GM12865 (cell line): ENCODE measurements around the gene EPGN.

Experiments
- DNase-seq: peaks from one replicate; pipeline ENCODE4 v3.0.0; 2010; ENCODE audit warnings: low read depth
- H3K4me3 ChIP-seq: 2 replicates; pipeline ENCODE4 v1.5.1; 2011; ENCODE audit warnings: mild to moderate bottlenecking, low read depth, low read length, control low read depth
- TF ChIP-seq, protein P1 (sequence below): IDR thresholded peaks from 2 replicates; pipeline ENCODE4 v1.5.1; 2011; ENCODE audit warnings: low read length, control low read depth, low read depth, inconsistent platforms; ENCODE audit not compliant: insufficient read depth; ENCODE audit errors: missing control alignments

EPGN gene

DNA sequence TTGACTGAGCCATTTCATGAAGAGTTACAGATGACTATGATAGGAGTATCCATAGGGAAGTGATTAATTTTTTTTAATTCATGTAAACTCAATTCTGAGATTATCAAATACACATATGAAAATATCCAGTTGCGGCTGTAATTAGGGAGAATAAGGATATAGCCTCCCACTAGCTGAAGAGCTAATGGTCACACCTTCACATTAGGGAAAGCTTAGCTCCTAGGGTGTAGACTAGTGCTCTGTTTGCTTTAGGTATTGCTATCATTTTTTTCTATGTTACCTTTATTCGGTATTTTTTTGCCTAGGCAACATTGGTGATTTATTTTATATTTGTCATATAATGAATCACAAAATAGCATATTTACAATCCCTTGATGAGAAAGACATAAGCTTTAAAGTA, 39.6 kb upstream of the EPGN start:
- TF ChIP-seq, protein P1, sequence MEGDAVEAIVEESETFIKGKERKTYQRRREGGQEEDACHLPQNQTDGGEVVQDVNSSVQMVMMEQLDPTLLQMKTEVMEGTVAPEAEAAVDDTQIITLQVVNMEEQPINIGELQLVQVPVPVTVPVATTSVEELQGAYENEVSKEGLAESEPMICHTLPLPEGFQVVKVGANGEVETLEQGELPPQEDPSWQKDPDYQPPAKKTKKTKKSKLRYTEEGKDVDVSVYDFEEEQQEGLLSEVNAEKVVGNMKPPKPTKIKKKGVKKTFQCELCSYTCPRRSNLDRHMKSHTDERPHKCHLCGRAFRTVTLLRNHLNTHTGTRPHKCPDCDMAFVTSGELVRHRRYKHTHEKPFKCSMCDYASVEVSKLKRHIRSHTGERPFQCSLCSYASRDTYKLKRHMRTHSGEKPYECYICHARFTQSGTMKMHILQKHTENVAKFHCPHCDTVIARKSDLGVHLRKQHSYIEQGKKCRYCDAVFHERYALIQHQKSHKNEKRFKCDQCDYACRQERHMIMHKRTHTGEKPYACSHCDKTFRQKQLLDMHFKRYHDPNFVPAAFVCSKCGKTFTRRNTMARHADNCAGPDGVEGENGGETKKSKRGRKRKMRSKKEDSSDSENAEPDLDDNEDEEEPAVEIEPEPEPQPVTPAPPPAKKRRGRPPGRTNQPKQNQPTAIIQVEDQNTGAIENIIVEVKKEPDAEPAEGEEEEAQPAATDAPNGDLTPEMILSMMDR: no peak
- no peak overlapping the region for H3K4me3 ChIP-seq
- no peak for DNase-seq

DNA sequence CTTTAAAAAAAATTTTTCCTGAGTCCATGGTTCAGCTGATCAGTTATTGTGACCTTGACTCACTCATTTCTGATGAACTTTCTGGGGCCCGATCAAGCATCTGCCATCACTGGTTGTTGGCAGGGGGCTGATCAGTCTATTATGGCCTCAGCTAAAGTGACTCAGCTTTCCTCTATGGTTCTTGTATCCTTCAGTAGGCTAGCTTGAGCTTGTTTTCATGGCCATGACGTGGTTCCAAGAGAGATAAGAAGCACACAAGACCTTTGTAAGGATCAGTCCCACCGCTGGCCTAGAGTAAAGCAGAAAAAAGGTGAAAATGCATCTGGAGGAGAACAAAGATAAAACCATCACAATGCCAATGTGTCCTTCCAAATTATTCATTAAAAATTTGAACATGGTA, 29.8 kb upstream of the EPGN start:
- H3K4me3 ChIP-seq: no peak overlapping the region
- TF ChIP-seq, protein P1: no peak
- DNase-seq: no peak

DNA sequence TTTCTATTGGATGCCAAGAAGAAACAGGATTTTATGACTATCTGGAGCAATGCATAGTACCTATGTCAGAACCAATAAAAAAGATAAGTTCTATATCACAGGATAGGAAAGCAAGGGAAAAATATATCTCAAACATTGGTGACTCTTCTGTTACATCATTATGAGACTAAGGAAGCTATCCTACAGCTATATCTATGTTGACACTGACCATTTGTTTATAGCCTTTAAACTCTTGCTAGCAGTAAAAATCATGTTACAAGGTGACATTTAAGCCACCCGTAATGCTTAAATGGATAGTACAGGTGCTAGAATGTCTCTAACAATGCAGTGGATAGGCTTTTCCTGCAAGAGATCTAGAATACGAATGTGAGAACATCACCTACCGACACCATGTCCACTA, 28.6 kb upstream of the EPGN start:
- TF ChIP-seq, protein P1: no peak
- no peak overlapping the region for H3K4me3 ChIP-seq
- no peak for DNase-seq

DNA sequence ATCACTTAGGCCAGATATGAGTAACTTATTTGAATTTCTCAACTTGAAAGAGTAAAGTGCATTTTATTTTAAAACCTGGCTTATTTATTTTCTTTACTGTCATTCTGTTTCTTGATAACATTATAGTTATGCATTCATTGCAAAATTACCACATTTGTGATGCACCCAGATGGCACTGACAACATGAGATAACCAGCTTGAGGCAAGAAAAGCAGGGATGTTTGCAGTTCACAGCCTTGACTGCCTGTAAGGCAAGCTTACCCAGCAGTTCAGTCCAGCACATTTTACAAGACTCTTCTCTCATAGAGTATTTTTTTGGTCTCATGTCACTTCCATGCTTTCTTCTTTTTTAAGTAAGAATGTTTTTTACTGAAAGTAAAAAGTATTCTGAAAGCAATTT, 25.3 kb upstream of the EPGN start:
- TF ChIP-seq, protein P1: no peak
- H3K4me3 ChIP-seq: no peak overlapping the region
- no peak for DNase-seq

DNA sequence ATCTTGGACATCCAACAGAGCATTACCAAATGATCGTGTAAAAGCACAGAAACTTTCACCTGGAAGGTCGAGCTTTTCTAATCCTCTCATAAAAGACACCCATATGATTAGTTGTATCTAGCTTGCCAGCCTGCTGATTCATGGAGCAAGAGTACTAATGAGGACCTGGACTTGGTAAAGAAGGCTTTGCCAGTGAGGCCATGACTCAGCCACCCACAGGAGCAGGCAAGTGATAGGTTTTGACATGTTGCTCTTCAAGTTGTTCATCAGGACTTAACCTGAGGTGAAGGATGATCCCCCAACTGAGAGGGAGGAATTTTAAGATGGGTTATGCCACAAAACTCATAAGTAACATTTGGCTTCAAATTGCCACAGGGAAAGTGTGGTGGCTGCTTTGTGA, 24.7 kb upstream of the EPGN start:
- TF ChIP-seq, protein P1: no peak
- no peak overlapping the region for H3K4me3 ChIP-seq
- DNase-seq: no peak

DNA sequence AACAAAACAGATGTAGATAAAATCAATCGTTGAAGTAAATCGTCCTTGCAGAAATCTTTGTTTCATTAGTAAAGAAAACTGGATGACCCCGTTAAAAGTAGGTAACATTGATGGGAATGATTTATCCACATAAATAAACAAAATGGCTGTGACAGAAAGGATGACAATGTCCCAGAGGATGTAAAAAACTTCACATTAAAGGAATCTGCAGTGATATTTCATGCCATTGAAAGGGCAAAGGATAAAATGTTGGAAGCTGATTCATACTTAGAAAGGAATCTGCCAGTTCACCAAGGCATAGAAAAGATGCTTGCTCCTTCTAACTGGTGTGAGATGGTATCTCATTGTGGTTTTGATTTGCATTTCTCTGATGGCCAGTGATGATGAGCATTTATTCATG, 24.2 kb upstream of the EPGN start:
- H3K4me3 ChIP-seq: no peak overlapping the region
- TF ChIP-seq, protein P1: no peak
- DNase-seq: no peak

DNA sequence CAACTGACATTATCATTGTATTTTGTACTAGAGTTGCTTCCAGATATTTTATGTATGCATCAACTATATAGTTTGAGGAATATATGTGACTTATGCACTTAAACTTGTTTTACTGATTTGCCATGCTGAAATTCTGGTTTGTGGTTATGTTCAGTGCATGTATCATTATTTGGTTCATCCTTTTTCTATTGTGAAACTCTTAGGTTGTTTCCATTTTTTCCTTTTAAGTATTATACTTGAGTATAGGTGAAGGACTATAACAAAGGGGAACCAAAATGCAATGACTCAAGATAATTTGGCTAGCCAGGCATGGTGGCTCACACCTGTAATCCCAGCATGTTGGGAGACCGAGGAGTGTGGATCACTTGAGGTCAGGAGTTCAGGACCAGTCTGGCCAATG, 21.1 kb upstream of the EPGN start:
- DNase-seq: no peak
- no peak overlapping the region for H3K4me3 ChIP-seq
- TF ChIP-seq, protein P1: no peak
